Coronary artery (tissue), 2 donors: ENCODE data around the gene TRAPPC3L.

Experiments used
- DNase-seq: peaks from one replicate; pipeline ENCODE4 v3.0.0-alpha.2; 2017; ENCODE audit warnings: low spot score
- H3K27ac ChIP-seq, 2 donors: fragments of 200-600 bp; sonication (generic); one replicate each; pipeline ENCODE4 v1.5.1; 2016 to 2019
- H3K4me3 ChIP-seq: fragments of 200-600 bp; sonication (generic); 2 replicates; pipeline ENCODE4 v1.5.1; 2016; ENCODE audit warnings: mild to moderate bottlenecking, moderate library complexity
- TF ChIP-seq, protein P1 (sequence below): fragments of 200-600 bp; sonication (generic); IDR thresholded peaks from one replicate; pipeline ENCODE4 v1.5.1; 2019; ENCODE audit warnings: antibody characterized with exemption

TRAPPC3L gene

DNA sequence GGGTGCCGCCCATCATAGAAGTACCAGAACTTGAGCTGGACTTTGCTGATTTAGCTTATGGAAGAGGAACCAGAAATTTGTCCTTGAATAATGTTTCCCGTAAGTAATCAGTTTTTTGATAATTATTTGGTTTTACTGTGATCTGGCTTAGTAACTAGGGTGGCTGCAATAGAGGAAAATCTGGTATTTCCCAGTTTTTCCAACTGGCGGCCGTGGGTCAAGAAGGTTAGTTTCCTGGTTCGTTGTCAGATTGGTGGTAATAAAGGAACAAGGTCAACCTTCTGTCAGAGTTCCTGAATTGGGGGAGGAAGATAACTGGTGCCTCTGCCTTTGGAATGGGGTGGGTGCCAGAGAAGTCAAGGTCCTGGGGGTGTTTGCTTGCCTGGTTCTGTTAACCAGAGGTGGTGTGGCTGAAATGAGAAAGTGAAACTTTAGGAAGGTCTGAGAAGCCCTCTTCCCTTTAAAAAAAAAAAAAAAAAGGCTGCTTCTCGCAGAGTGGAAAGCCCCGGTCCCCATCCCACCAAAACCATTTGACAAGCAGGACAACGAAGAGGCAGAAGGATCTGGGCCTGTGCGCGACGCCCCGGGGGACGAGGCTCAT, 84.1 kb downstream of the TRAPPC3L start, which contains the start of gene CALHM6:
Gene CALHM6, plus strand, starts transcription at position 45 of the 601 bp plus-strand sequence. Its CDS starts 555 bp downstream, at position 600.
- no peak for DNase-seq

DNA sequence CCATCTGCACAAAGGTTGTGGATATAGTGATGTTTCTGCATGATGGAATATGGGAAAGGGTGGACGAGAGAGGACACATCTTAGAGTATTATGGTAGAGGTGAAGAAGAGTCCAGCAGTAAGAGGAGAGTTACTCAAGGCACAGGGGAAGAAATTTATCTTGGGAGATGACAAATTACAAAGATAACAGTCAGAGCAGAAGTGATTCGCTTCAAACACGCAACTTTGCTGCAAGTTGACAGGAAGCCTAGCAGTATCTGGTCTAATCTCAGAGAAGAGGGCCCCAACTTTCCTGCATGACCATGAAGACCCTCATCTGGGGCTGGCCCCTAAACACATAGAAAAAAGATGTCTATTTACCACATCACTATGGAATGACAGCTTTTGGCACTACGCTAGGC, 85.6 kb downstream of the TRAPPC3L start:
- TF ChIP-seq, protein P1, sequence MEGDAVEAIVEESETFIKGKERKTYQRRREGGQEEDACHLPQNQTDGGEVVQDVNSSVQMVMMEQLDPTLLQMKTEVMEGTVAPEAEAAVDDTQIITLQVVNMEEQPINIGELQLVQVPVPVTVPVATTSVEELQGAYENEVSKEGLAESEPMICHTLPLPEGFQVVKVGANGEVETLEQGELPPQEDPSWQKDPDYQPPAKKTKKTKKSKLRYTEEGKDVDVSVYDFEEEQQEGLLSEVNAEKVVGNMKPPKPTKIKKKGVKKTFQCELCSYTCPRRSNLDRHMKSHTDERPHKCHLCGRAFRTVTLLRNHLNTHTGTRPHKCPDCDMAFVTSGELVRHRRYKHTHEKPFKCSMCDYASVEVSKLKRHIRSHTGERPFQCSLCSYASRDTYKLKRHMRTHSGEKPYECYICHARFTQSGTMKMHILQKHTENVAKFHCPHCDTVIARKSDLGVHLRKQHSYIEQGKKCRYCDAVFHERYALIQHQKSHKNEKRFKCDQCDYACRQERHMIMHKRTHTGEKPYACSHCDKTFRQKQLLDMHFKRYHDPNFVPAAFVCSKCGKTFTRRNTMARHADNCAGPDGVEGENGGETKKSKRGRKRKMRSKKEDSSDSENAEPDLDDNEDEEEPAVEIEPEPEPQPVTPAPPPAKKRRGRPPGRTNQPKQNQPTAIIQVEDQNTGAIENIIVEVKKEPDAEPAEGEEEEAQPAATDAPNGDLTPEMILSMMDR, result no peak
- no peak for DNase-seq
- no peak overlapping the region for H3K27ac ChIP-seq
- H3K4me3 ChIP-seq, result no peak overlapping the region

More for the DNA sequence above, 84.1 kb downstream of the TRAPPC3L start, which contains the start of gene CALHM6:
- Histone ChIP-seq H3K27ac (peak within 1 kb of the TSS in 1 of 2 donors; percentile 37), H3K4me3 (peak within 1 kb of the TSS; percentile 73)
- TF ChIP-seq, protein P1, result no peak

DNA sequence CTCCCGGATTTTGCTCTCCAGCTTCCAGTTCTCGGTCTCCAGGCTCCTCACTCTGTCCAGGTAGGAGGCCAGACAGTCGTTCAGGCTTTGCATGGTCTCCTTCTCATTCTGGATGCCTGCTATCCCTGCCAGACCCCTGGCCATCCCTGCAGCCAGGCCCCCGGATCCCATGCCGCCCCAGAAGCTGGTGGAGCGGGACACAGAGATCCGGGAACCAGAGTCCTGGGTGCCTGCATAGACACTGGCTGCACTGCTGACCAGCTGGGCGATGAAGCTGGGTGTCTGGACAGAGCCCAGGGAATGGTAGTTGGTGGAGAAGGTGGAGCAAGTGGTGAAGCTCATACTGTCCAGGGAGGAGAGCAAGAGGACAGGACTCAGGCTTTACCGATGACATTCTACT, 87.2 kb downstream of the TRAPPC3L start:
- DNase-seq, result no peak

DNA sequence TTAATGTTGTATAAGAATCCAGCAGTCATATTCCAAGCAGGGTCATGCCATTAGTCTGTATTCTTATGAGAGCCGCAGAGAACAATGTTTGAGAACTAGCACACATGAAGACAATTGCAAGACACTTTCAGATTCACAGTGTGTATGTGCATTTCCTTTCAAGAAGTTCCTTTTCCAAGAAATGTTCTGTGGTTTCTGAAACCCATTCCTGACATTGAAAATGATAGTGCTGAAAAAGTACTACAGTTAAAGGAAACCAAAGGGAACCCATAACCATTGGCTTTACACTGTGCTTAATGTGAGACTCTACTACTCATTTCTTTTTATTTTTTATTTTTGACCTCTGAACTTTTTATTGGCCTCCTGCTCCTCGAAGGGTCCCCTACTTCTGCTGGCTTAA, 88.6 kb downstream of the TRAPPC3L start:
- H3K4me3 ChIP-seq, result no peak overlapping the region
- H3K27ac ChIP-seq, result no peak overlapping the region
- no peak for DNase-seq
- TF ChIP-seq, protein P1, result no peak

More for the DNA sequence above, 87.2 kb downstream of the TRAPPC3L start:
- TF ChIP-seq, protein P1, result no peak
- H3K4me3 ChIP-seq, result no peak overlapping the region
- H3K27ac ChIP-seq, result no peak overlapping the region

DNA sequence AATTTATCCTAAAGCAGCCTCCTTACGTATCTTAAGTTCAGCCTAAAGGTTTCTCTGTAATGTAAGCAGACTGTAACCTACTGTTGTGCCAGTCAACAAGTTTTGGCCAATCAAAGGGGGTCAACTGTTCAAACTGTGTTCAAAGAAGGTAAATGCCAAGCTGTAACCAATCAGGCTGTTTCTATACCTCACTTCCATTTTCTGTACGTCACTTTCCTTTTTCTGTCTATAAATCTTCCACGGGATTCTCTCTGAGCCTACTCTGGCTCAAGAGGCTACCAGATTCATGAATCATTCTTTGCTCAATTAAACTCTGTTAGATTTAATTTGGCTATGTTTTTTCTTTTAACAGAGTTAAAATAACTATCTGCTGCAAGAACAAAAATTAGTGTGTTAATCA, 89.4 kb downstream of the TRAPPC3L start:
- Histone ChIP-seq H3K27ac (no peak overlapping the region), H3K4me3 (no peak overlapping the region)
- no peak for DNase-seq
- TF ChIP-seq, protein P1, result no peak

DNA sequence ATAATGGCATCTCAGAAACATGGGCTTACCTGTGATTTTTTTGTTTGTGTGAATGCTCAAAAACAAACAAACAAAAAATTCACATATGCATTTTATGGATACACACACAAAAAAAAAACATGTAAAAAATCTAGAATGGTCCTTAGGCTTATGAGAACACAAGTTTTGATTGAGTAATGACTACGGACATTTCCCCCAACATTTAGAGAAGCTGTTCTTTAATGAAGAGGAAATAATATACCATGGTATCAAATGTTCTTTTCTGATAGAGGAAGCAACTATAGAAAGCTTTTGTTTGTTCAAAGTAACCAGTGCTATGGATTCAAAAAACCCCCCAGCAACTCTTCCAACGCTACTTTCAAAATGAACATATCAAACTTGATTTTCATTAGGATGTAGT, 93.0 kb downstream of the TRAPPC3L start:
- Histone ChIP-seq H3K27ac (no peak overlapping the region), H3K4me3 (no peak overlapping the region)
- TF ChIP-seq, protein P1, result no peak
- no peak for DNase-seq

DNA sequence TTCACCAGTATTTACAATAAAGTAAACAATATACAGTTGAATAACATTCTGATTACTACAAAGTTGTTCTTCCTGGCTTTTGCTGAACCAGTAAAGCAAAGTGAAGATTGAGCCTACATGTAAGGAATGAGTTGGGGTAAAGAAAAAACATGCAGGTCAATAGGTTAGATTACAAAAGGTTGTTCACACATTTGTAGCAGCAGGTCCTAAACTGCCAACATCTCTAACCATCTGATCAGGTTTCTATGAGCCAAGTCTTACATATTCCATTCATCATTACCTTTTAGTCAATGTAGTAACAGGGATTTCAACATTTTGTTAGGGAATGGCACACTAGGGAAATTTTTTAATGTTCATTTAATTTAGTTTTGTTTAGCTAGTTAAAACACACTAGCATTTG, 93.6 kb downstream of the TRAPPC3L start:
- TF ChIP-seq, protein P1, result no peak
- Histone ChIP-seq H3K27ac (no peak overlapping the region), H3K4me3 (no peak overlapping the region)
- no peak for DNase-seq
